Esophagus squamous epithelium (tissue), 5 donors: ENCODE measurements around the gene EVX2. TPM values are rescaled to one million over a fixed set of nuclear protein-coding genes. Genes with fewer than 3 reads are reported as not detected.

Experiments
- DNase-seq: peaks from one replicate; lab custom pipeline; 2025; lab: John Stamatoyannopoulos, UW
- H3K27ac ChIP-seq, 4 donors: fragments of 200-600 bp; sonication (generic); one replicate each; pipeline ENCODE4 v1.5.1; 2016 to 2019; ENCODE audit warnings: mild to moderate bottlenecking in 1 of 4
- H3K27me3 ChIP-seq, 4 donors: fragments of 200-600 bp; sonication (generic); 1 replicate in 3 of 4; 2 replicates in 1 of 4; pipeline versions ENCODE4 v1.5.1 to v1.6.0; 2017 to 2021; ENCODE audit warnings: antibody characterized with exemption in 1 of 4
- H3K36me3 ChIP-seq, 3 donors: fragments of 200-600 bp; sonication (generic); one replicate each; pipeline ENCODE4 v1.5.1; 2016 to 2019
- H3K4me1 ChIP-seq, 3 donors: fragments of 200-600 bp; sonication (generic); one replicate each; pipeline ENCODE4 v1.5.1; 2017 to 2019
- H3K4me3 ChIP-seq, 4 donors: fragments of 200-600 bp; sonication (generic); 1 replicate in 3 of 4; 2 replicates in 1 of 4; pipeline ENCODE4 v1.5.1; 2016 to 2019; ENCODE audit warnings: mild to moderate bottlenecking in 2 of 4, moderate library complexity in 1 of 4
- H3K9me3 ChIP-seq, 3 donors: fragments of 200-600 bp; sonication (generic); one replicate each; pipeline ENCODE4 v1.5.1; 2016 to 2019
- POLR2A ChIP-seq, 4 donors: fragments of 450-650 bp; IDR thresholded peaks; one replicate each; pipeline ENCODE4 v1.6.1; 2017; ENCODE audit warnings: antibody characterized with exemption in 4 of 4, mild to moderate bottlenecking in 4 of 4, moderate library complexity in 3 of 4
- WGBS, 2 donors: methylation state at CpG; one replicate each; pipeline ENCODE4 v1.1.5; 2018; 5-methylcytosine and 5-hydroxymethylcytosine counted together
- intact Hi-C: fragments of 100-400 bp; cut with DNase I; formaldehyde crosslinking; loops from one replicate; pipeline ENCODE4 v1.15.0; 2022
- total RNA-seq, 4 donors: library from RNA; depleted of rRNA; stranded (reverse); fragments of >200 nt; gene quantifications; one replicate each; pipeline ENCODE4 v1.1.0, GENCODE V29; 2016
- TF ChIP-seq, protein P1 (sequence below), 6 experiments: fragments of 450-650 bp in 4 of 6; fragments of 200-600 bp in 2 of 6; sonication (generic) in 2 of 6; IDR thresholded peaks; one replicate each; pipeline ENCODE4 v1.5.1; 2016 to 2019; ENCODE audit warnings: antibody characterized with exemption in 6 of 6, mild to moderate bottlenecking in 4 of 6, moderate library complexity in 4 of 6
- donor health status: DM: yes; HTN: yes; CAD: no.

The EVX2 gene
- total RNA-seq, 4 donors from 2014 or later: not detected

DNA sequence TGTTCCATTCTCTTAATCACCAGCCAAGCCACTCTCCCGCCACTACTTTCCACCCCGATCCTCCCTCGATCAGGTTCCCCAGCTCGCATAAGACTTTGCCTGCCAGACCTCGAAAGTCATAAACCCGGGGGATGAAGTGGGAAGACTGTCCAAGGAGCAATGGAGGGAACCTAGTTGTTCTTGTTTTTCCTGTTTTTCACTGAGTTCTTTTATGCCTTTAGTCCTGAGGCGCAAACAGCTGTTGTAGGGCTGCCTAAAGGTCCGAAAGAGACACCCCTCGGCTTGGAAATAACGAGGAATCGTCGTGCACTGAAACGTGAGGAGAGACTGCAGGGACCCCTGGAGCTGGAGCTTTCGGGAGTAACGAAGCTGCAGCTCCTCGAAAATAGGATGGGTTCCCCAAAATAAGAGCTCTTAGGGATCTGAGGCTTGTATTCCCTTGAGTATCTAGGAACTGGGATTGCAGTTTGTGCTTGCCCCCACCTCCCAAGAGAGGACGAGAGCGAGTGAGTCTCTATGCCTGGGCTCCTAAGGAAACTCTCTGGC lies 14.1 kb upstream of the EVX2 start:
- 1 to 3% methylated on average over 14 to 15 of the region's 18 CpGs for WGBS, 2 donors
- Histone ChIP-seq H3K27me3 (peaks cover 51 to 100% (median 86%) of the 10 kb centered on the region in 4 donors), H3K36me3 (no peaks in the 10 kb centered on the region), H3K4me1 (peaks cover 24 to 52% (median 26%) of the 10 kb centered on the region in 3 donors), H3K4me3 (peak overlapping the region in 3 of 4 donors; percentile 28 to 63 (median 40)), H3K27ac (no peak overlapping the region), H3K9me3 (no peaks in the 10 kb centered on the region)
- intact Hi-C loops: loop anchor here (10.0 kb wide), 1 partner anchor 413 kb away; no protein-coding TSS in a partner anchor
- TF ChIP-seq, protein P1, sequence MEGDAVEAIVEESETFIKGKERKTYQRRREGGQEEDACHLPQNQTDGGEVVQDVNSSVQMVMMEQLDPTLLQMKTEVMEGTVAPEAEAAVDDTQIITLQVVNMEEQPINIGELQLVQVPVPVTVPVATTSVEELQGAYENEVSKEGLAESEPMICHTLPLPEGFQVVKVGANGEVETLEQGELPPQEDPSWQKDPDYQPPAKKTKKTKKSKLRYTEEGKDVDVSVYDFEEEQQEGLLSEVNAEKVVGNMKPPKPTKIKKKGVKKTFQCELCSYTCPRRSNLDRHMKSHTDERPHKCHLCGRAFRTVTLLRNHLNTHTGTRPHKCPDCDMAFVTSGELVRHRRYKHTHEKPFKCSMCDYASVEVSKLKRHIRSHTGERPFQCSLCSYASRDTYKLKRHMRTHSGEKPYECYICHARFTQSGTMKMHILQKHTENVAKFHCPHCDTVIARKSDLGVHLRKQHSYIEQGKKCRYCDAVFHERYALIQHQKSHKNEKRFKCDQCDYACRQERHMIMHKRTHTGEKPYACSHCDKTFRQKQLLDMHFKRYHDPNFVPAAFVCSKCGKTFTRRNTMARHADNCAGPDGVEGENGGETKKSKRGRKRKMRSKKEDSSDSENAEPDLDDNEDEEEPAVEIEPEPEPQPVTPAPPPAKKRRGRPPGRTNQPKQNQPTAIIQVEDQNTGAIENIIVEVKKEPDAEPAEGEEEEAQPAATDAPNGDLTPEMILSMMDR (IDR thresholded peaks at IDR 0.05): no peak
- no peak for TF ChIP-seq POLR2A (IDR thresholded peaks at IDR 0.05)
- no peak for DNase-seq

DNA sequence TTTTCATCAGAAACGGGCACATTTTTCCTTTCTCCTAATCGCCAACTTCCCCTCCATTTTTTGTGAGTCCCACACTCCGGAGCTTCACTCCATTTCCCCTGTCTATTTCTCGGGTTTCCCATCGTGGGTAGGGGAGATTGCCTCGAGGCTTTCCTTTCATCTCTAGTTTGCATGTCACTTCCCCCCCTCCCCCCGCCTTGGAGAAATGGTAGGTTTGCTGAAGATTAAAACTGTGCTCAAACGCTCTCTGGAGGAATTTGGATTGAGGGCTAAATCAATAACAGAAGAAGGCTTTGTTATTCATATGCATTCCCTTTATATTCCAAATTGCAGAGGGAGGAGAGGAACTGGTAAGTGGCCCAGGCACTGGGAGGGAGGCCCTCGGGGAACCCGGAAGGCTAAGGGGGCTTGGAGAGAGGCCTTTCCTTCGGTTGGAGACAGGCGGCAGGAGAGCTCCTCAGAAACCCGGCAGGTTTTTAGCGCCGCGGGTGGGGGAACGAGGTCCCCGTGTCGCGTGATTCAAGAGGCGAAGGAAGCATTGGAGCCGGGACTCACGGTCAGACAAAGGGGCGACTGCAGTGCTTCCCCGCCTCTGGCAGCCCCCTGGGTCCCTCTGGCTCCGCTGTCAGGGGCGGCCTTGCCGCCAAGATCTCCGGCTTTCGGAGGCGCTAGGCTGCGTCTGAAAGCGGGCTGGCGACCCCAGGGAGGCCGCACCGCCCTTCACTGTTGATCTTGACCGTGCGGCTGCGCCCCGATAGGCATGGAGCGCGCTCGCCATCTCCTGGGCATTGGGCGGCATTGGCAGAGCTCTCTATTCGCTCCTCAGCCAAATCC lies 13.4 kb upstream of the EVX2 start:
- TF ChIP-seq, protein P1 (IDR thresholded peaks at IDR 0.05): peak; percentile 54 to 86 (median 67)
- no peak for TF ChIP-seq POLR2A (IDR thresholded peaks at IDR 0.05)
- no peaks in the 10 kb centered on the region for H3K9me3 ChIP-seq
- intact Hi-C loops: loop anchor here (10.0 kb wide), 1 partner anchor 412 kb away; no protein-coding TSS in a partner anchor
- DNase-seq: no peak
- peaks cover 26 to 59% (median 30%) of the 10 kb centered on the region in 3 donors for H3K4me1 ChIP-seq
- no peak overlapping the region for H3K27ac ChIP-seq
- peak overlapping the region; percentile 10 to 63 (median 34) for H3K4me3 ChIP-seq
- 1 to 3% methylated on average over 17 to 40 of the region's 45 CpGs for WGBS, 2 donors
- peaks cover 56 to 100% (median 84%) of the 10 kb centered on the region in 4 donors for H3K27me3 ChIP-seq
- H3K36me3 ChIP-seq: no peaks in the 10 kb centered on the region

DNA sequence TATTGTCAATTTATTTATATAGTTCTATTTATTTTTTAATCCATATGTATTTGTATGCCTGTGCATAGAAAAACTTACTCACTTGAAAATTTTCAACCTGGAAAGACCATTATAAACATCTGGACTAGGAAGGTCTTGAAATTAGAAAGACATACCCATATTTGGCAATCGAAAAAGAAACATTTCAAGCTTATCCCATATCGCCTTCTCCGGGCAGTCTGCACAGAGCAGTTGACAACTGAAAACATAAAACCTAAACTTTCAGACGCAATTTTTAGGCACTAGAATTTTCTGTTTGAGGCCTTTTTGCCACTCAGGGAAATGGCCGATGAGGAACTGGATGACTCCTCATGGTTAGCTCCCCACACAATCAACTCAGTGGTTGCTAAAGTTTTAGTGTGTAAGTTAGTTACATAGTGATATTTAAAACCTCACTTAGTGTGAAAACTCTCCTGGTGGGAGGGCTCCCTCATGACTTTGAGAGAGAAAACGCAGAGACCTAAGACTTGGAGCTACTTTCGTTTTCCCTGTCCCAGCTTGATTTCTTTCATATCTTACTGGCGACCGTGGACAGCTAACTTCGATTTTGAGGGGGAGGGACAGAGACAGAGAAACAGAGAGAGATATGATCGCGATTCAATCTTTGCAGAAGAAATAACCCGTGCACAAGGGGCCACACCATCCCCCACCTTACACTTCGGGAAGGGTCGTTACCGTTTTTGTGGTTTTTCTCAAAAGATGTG lies 12.7 kb upstream of the EVX2 start:
- peaks cover 26 to 66% (median 30%) of the 10 kb centered on the region in 3 donors for H3K4me1 ChIP-seq
- no peaks in the 10 kb centered on the region for H3K9me3 ChIP-seq
- H3K36me3 ChIP-seq: no peaks in the 10 kb centered on the region
- H3K27me3 ChIP-seq: peaks cover 57 to 100% (median 85%) of the 10 kb centered on the region in 4 donors
- no peak for TF ChIP-seq POLR2A (IDR thresholded peaks at IDR 0.05)
- TF ChIP-seq, protein P1 (IDR thresholded peaks at IDR 0.05): no peak
- peak overlapping the region in 3 of 4 donors; percentile 28 to 63 (median 40) for H3K4me3 ChIP-seq
- DNase-seq: no peak
- intact Hi-C loops: loop anchor here (10.0 kb wide), 1 partner anchor 412 kb away; no protein-coding TSS in a partner anchor
- no peak overlapping the region for H3K27ac ChIP-seq
- 8 to 11% methylated on average over 16 of the region's 16 CpGs for WGBS, 2 donors

DNA sequence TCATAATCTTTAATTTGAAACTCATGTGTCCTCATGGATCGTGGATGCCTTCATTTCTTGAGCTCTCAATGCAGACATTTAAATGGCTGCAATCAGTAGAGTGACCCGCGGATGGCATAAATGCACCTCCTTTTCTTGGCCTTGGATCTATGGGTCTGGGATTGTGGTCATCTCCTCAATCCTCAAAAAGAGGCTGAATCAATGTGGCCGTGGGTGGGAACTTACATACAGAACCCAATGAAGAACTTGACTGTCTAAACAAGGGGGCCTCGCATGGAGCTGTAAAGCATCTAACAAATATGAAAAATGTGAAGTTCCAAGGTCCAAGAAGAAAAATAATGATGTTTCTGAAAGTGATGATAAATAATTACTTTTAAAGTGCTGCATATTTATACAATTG lies 11.7 kb upstream of the EVX2 start:
- WGBS, 2 donors: 13 to 23% methylated on average over 5 of the region's 5 CpGs

More for the DNA sequence above, 11.7 kb upstream of the EVX2 start:
- Histone ChIP-seq H3K36me3 (no peaks in the 10 kb centered on the region), H3K27ac (no peak overlapping the region), H3K27me3 (peaks cover 54 to 100% (median 85%) of the 10 kb centered on the region in 4 donors), H3K4me1 (peaks cover 26 to 64% (median 30%) of the 10 kb centered on the region in 3 donors), H3K9me3 (no peaks in the 10 kb centered on the region), H3K4me3 (no peak overlapping the region)
- intact Hi-C loops: loop anchor here (10.0 kb wide), 1 partner anchor 411 kb away; no protein-coding TSS in a partner anchor
- no peak for DNase-seq
- no peak for TF ChIP-seq POLR2A (IDR thresholded peaks at IDR 0.05)
- TF ChIP-seq, protein P1 (IDR thresholded peaks at IDR 0.05): no peak
